NK-92 treated with Interleukin-12 subunit alpha and Interleukin-12 subunit beta, amount 100 ng/mL, for 24 hours (cell line): ENCODE measurements around the gene HLA-DQB2.
"Not testable (repeated sequence)": the region's sequence is repeated elsewhere in the genome, so short reads cannot be mapped to it uniquely, and the experiment has no call there.

Experiments
- DNase-seq: peaks from one replicate; lab custom pipeline; 2025; lab: John Stamatoyannopoulos, UW

The HLA-DQB2 gene

DNA sequence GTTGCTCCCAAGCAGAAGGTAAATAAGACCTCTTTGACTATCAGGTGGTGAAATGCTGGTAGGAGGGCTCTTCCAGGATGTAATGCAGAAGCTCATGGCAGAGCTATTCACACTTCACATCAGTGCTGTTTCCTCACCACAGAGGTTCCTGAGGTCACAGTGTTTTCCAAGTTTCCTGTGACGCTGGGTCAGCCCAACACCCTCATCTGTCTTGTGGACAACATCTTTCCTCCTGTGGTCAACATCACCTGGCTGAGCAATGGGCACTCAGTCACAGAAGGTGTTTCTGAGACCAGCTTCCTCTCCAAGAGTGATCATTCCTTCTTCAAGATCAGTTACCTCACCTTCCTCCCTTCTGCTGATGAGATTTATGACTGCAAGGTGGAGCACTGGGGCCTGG is 17.7 kb downstream of the HLA-DQB2 start:
- DNase-seq, result not testable (repeated sequence)

DNA sequence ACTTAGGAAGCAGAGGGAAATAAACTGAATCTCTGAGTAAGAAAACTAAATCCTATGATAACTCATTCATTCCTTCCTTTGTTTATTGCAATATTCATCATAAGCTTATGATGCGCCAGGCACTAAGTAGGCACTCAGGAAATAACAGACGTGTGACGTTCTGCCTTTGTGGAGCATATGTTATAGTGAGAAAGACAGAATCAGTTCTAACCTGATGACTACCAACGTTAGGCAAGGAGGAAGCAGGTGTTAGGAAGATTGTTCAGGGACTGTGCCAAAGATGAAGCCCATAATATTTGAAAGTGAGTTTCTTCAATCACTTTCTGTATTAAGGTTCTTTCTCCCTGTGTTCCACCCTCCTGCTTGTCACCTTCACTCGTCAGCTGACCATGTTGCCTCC is 18.6 kb downstream of the HLA-DQB2 start:
- no peak for DNase-seq

DNA sequence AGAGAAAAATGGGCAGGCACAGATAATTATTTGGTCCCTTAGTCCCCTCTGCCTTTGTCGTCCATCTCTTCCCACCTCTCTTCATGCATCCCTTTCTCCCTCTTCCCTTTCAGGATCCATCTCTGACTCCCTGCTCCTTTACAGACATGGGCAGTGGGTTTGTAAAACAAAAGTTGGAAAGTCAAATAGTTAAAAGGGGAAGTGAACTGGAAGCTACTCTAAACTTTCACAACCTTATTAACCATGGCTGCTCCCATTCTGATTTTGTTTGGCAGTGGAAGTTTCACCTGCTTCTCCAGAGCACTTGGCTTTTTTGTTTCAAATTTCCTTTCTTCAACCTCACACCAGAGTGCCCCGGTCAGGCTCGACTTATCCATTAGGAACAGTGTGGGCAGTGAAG is 21.0 kb downstream of the HLA-DQB2 start:
- no peak for DNase-seq

DNA sequence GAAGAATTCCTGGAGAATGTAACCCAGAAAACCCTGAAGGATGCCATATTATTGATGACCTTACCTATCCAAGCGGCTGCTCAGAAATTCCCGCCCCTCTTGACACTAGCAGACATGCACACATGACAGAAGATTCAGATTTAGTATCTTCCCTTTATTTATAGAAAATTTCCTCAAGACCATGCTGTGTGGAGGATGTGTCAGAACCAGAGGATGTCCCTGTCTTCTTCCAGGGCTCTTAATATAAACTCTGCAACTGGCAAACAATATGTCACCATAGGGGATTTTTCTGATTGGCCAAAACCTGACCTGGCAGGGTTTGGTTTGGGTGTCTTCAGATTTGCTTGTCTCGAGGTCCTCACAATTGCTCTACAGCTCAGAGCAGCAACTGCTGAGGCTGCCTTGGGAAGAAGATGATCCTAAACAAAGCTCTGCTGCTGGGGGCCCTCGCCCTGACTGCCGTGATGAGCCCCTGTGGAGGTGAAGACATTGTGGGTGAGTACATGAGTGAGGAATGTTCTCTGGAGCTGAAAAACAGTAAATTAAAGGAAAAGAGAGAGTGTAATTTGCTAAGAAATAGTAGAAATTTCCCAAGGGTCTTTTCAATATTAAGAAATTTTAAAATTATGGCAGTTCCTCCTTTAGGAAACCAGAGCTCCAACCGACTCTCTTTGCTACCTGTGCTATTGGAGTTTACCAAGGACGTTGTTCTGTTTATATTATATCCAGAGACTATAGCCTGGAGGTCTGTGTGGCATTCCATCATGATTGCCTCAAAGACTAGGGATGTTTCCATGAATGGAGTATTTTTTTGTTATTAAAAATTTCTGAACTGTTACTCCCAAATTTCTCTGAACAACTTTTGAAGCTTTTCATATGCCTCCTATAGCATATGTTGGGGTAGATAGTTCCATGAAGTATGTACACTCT is 22.0 kb downstream of the HLA-DQB2 start, which contains the start of gene HLA-DQA2:
HLA-DQA2 (plus strand) TSS at position 361 of the 930 bp plus-strand sequence; CDS start at position 414, 53 bp downstream.
- DNase-seq, result no peak

GRCh38 chr6:32738126-32738525 is 25.2 kb downstream of the HLA-DQB2 start:
- no peak for DNase-seq

GRCh38 chr6:32718879-32719278 is 44.5 kb downstream of the HLA-DQB2 start:
- DNase-seq, result no peak

DNA sequence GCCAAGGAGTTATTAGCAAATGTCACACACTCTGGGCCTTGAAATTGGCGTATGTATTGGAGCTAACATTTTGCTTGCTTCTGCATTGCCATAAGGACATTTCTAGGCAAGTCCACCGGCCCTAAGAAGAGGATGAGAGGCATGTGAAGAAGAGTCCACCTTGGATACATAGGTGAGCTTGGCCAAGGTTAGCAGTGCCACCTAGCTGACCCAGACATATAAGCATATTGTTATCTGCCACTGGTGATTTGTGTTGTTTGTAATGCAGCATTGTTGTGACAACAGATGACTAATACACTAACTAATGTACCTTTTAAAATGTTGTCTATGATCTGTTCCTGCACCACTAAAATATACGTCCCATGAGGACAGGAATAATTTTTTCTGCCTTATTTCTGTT is 46.9 kb downstream of the HLA-DQB2 start:
- DNase-seq, result no peak

GRCh38 chr6:32713241-32713640 is 50.1 kb downstream of the HLA-DQB2 start:
- no peak for DNase-seq

GRCh38 chr6:32709625-32710024 is 53.7 kb downstream of the HLA-DQB2 start:
- no peak for DNase-seq
